Epidermal melanocyte (primary cell): ENCODE data around the gene AKNA.

Experiments used
- DNase-seq: peaks from one replicate; pipeline ENCODE4 v3.0.0; 2011; ENCODE audit warnings: low spot score; ENCODE audit not compliant: insufficient read length

The AKNA gene

DNA sequence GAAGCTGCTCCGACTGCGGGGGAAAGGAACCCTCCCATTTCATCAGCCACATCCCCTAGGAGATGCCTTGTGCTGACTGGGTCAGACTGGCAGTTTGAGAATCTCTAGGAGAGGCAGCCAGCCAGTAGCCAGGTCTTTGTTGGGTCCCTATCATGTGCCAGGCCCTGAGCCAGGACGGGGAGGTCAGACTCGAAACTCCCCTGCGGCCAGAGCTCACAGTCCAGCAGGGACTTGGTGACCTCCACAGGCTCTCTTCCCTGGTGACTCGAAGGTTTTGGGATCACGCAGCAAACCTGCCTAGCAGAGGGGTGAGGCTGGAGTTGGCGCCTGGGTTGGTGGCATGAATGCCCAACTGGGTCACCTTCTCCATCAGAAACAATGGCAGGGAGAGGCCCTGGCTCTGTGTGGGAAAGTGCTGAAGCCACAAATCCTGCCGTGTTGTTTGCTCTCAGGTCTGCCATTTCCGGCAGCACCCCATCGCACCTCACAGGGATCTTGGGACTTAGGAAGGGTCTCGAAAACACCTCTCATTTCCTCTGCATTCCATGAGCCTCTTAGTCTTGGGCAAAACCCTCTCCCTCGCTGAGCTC is 79.3 kb downstream of the AKNA start:
- no peak for DNase-seq

DNA sequence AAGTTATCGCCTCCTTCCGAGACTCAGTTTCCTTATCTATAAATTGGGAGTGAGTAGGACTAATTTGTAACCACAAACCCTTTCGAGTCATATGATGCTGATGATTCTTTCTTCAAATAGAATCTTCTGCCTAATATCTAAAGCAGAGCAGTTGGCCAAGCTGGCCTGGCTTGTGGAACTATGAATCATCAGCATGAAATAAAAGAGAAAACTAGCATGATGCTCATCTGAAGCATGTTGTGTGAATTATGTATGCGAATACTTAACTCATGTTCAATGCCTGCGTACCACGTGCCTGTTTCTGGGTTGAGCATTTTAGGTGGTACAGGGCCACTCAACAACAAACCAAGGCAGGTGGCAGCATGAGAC is 79.9 kb downstream of the AKNA start:
- DNase-seq: no peak

DNA sequence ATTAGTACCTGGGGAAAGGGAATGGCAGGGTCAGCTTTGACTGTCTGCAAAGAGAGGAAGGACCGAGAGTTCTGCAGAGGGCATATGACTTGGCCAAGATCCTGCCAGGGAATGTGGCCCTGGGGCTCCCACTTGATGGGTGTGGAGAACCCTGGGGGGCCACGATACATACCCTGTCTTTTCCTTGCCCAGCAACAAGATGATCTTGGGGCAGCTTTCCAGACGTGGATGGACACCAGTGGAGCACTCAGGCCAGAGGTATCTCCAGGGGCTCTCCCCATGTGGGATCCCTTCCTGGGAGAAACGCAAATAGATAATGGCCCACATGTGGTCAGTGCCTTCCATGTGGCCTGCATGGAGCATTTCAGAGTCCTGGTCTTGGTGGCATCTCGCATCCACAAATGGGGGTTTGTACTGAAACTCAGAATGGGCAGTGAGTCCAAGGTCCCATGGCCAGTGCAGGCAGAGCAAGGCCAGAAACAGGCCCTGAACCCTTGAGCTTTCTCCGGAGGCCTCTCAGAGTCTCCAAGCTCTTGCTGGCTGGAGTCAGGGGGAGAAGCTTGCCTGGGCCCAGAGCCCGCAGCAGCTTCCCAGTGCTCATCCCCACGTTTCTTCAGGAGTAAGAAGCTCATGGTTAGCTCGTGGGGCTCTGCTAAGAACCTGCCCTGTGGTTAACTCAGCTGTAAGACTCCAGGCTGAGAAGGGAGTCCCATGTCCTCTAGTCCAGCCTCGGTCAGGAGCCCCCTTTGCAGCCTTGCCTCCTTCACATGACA is 83.2 kb downstream of the AKNA start:
- no peak for DNase-seq

DNA sequence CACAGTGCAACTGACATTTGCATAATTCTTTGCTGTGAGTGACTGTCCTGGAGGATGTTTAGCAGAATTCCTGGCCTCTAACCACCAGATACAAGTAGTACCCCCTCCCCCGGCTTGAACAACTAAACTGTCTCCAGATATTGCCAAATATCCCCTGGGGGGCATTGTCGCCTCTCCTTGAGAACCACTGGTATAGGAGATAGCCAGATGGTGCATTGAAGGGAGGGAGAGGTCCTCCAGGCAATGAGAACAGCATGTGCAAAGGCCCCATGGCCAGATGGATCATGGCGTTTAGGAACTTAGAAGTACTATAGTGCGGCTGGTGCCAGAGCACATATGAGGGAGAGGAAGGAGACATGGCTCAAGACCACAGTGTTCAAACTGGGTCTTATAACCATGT is 83.8 kb downstream of the AKNA start:
- no peak for DNase-seq

DNA sequence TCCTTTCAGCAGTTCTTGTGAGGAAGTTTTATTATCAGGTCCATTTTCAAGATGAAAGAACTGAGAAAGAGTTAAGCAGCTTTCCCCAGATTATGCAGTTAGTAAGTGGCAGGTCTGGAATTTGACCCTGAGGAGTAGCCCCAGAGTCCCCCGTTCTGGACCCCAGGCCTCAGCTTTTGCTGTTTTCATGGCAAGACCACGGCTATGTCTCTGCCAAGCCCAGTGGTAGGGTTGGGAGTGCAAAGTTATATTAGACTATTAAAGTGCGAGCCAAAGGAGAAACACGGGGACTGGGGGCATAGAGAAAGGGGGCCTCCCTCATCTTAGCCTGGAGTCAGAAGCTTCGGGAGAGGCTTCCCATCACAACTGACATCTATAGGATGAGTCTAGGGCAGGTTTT is 84.2 kb downstream of the AKNA start:
- DNase-seq: no peak

DNA sequence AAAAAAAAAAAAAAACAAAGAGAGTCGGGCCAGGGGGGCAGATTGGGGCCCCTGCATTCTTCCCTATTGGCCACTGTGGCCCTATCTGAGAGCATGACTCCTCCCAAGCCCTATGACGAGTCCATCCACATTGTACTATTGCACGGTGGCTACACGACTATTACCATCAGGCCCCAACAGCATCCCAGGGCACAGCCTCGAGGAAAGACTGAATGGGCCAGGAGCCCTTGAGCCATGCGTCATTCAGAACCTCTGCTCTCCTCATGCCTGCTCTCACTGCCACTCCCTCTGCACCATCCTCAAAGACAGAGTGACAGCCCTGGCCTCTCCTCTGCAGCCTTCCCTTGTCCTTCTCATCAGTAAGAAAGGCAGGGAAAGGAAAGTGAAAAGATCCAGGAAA is 85.1 kb downstream of the AKNA start:
- no peak for DNase-seq

DNA sequence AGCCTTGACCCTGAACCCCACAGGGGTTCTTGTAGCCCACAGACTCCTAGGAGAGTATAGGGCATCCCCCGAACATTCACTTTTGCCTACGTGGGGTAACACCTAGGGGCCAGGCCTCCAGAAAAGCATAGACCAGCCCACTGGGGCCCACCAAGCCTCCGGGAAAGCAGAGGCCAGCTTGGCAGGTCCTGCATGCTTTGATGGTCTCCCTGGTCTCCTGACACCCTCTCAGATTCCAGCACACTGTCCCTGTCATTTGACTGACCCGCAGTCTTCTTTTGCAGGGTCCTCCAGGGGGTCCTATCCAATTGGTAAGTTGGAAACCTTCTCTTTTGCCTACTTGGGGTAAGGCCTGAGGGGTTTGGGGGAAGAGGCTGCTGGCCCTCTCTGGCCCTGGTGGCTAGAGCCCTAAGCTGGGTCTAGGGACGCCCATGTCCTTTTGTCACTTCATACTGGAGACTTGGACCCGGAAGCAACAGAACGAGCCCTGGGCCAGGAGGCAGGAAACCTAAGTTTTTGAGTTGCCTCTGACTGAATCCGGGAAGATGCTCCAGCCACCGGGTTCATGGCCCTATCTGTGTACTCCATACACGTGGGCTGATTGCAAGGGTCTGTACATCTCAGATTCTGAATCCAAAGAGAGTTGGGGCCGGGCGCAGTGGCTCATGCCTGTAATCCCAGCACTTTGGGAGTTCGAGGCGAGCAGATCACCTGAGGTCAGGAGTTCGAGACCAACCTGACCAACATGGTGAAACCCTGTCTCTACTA is 85.8 kb downstream of the AKNA start:
- DNase-seq: no peak

GRCh38 chr9:114300846-114301797 is 86.7 kb downstream of the AKNA start:
- DNase-seq: no peak

DNA sequence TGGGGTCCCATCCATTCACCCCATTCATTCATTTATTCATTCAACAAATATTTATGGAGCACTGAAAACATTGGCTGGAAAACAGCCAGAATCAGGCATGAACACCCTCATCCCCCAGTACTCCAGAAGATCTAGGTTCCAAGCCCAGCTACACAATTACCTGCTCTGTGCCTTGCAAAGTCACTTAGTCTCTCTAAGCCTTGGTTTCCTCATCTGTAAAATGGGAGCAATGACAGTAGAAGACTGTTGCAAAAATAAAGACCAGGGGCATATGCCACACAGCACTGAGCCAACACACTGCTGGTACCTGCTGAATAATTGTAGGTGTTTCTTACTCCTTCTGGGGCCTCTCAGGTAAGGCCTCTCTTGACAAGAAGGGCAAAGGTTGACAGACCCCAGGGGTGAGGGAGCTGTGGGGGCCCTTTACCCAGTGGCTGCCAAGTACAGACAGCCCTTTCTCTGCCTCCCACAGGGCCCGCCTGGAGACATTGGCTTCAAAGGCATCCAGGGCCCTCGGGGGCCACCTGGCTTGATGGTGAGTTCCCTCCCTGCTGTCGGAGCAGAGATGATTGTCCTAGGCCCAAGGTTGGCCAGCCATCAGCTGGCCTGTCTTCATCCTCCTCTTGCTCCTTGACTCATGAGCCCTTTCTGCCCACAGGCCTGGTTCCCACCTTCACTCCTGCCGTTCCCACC is 87.5 kb downstream of the AKNA start:
- no peak for DNase-seq

GRCh38 chr9:114299286-114300152 is 88.3 kb downstream of the AKNA start:
- DNase-seq: no peak

DNA sequence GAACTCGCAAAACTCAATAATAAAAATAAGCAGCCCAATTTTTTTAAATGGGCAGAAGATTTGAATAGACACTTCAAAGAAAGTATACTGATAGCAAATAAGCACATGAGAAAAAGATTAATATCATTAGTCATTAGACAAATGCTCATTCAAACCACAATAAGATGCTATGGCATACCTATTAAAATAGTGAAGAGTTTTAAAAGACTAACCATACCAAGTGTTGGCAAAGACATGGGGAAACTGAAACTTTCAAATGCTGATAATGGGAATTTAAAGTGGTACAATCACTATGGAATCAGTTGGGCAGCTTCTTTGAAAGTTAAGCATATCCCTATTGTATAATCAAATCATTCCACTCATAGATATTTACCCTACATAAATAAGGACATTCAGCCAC is 91.4 kb downstream of the AKNA start:
- DNase-seq: no peak

DNA sequence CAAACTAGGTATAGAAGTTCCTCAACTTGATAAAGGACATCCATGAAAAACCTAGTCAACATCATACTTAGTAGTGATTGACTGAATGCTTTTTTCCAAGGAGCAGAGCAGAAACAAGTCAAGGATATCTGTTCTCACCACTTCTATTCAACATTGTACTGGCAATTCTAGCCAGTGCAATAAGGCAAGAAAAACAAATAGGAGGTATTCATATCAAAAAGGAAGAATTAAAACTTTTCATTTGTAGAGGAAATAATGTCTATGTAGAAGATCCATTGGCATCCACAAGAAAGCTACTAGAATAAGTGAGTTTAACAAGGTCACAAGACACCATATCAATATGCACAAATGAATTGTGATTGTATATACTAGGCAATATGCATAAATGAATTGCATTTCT is 93.1 kb downstream of the AKNA start:
- no peak for DNase-seq

- no peak for DNase-seq
These were observed 95.7 kb downstream of the AKNA start for GRCh38 chr9:114291886-114292590.

DNA sequence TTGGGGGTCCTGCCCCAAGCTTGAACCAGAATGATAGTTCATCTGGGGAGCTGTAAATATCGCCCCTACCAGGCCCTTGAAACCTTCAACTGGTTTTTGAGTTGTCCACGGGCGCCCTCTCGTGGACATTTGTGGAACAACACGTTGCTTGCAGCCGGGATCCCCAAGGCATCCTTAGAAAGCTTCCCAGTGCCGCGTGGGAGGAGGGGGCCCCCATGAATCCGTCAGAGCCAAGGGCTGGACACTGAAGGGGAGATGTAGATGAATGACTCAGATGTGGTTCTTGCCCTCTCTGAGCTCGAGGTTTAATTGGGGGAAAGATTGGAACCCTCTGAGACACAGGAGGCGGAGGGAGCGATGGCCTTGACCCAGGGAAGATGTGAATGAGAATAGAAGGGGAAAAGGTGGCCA is 96.7 kb downstream of the AKNA start:
- DNase-seq: peak; percentile 32

- no peak for DNase-seq
These were observed 97.2 kb downstream of the AKNA start for GRCh38 chr9:114290561-114290986.

DNA sequence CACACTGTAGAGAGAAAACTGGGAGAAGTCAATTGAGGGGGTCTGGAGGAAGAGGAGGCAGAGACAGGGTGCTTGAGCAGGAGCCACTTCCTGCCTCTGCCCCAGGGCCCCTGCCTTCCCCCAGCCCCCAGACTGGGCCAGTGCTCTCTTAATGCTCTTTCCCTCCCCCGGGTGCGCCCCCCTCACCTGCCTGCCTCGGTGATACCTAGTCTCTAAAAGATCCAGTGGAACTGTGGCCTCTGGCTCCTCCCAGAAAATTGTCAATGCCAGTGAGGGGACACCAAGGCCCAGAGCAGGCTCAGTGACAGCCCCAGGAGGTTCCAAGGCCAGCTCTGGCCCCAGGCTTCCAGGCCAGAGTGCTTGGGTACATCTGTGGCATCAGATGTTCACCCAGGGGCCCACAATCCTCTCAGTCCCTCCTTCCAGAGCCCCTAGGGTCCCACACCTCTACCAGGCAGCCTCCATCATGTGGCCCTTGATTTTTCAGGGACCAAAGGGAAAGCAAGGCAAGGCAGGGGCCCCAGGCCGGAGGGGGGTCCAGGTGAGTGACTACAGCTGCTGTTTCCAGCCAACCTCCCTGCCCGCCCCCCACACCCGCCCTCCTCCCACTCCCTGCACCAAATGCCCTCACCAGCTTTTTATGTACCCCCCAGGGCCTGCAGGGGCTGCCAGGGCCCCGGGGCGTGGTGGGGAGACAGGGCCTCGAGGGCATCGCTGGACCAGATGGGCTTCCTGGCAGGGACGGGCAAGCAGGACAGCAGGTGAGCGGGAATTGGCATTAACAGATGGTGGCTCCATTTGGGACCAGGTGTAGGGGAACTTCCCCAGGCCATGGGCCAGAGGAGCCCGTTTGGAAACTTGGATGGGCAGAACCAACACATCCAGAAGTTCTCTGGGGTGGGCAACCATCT is 98.0 kb downstream of the AKNA start:
- DNase-seq: no peak

DNA sequence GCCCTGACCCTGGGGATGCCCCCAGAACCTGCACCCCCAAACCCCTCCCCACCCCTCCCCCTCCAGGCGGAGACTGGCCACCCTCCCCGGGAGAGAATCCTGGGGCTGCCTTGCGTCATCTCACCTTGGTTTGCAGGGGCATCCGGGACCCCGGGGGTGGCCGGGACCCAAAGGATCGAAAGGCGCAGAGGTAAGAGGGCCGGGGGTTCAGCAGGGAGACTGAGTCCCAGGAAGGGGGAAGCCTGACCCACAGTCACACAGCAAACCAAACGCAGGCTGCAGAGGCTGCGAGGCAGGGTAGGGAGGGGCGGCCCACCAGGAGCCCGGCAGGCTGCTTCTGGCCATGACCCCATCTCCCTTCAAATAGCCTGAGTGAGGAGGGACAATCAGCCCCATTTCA is 98.7 kb downstream of the AKNA start:
- DNase-seq: no peak
